H1 (cell line): ENCODE data around the gene GTF3C2. TPM values are rescaled to one million over a fixed set of nuclear protein-coding genes. Genes with fewer than 3 reads are reported as not detected.

ENCODE experiments used
- CTCF ChIA-PET: fragments of 300-600 bp; sonication (Branson Sonifier 250); formaldehyde crosslinking; loops from one replicate; lab custom pipeline; 2021; ENCODE audit not compliant: partially characterized antibody; lab: Charles Lee
- POLR2A ChIA-PET: fragments of 300-600 bp; sonication (Branson Sonifier 250); formaldehyde crosslinking; loops from one replicate; lab custom pipeline; 2021; ENCODE audit warnings: inconsistent platforms; ENCODE audit not compliant: partially characterized antibody; lab: Charles Lee
- DNase-seq, 2 experiments: peaks; one replicate each; pipeline versions ENCODE4 v3.0.0 to v3.0.0-alpha.2; 2010 to 2022; ENCODE audit warnings: low spot score in 2 of 2, low read depth in 1 of 2, mixed read lengths in 1 of 2
- FAIRE-seq: peaks from 2 replicates; lab custom pipeline; 2011; peaks lifted over from hg19 to GRCh38; lab: Jason Lieb, UNC
- H2AFZ ChIP-seq: 2 replicates; pipeline ENCODE4 v1.8.1; 2012; ENCODE audit warnings: low read length, inconsistent platforms
- H2AK5ac ChIP-seq: 2 replicates; pipeline ENCODE4 v1.6.1; 2013; ENCODE audit warnings: low read depth, low read length
- H2BK120ac ChIP-seq: replicated peaks from 2 replicates; pipeline ENCODE3; 2013; ENCODE audit warnings: low read depth, low read length, inconsistent platforms
- H2BK12ac ChIP-seq: 2 replicates; pipeline ENCODE4 v1.6.1; 2013; ENCODE audit warnings: low read depth, low read length
- H2BK15ac ChIP-seq: 2 replicates; pipeline ENCODE4 v1.6.1; 2013; ENCODE audit warnings: low read length
- H2BK20ac ChIP-seq: 2 replicates; pipeline ENCODE4 v1.6.1; 2013; ENCODE audit warnings: low read length
- H2BK5ac ChIP-seq: 2 replicates; pipeline ENCODE4 v1.6.1; 2013; ENCODE audit warnings: low read depth, low read length
- H3K14ac ChIP-seq: 2 replicates; pipeline ENCODE4 v1.6.1; 2013; ENCODE audit warnings: inconsistent platforms; ENCODE audit not compliant: insufficient read length
- H3K18ac ChIP-seq: 2 replicates; pipeline ENCODE4 v1.6.1; 2013; ENCODE audit warnings: low read length; ENCODE audit errors: extremely low read depth
- H3K23ac ChIP-seq: 2 replicates; pipeline ENCODE4 v1.6.1; 2013; ENCODE audit warnings: inconsistent platforms; ENCODE audit not compliant: insufficient read length
- H3K23me2 ChIP-seq: 2 replicates; pipeline ENCODE4 v1.6.1; 2013; ENCODE audit warnings: low read depth, low read length
- H3K27ac ChIP-seq: 2 replicates; pipeline ENCODE4 v1.6.1; 2011; ENCODE audit warnings: low read depth, low read length, inconsistent platforms
- H3K27me3 ChIP-seq, 4 experiments: replicated peaks in 1 of 4; 1 replicate in 1 of 4; 2 replicates in 3 of 4; pipeline versions ENCODE4 v1.6.1 to v1.8.1; 2011 to 2013; ENCODE audit warnings: low read length in 3 of 4, mild to moderate bottlenecking in 3 of 4, inconsistent platforms in 2 of 4, mixed read lengths in 2 of 4, moderate library complexity in 1 of 4; ENCODE audit not compliant: control insufficient read depth in 3 of 4, insufficient read depth in 3 of 4; ENCODE audit errors: extremely low read depth in 1 of 4
- H3K36me3 ChIP-seq, 4 experiments: 2 replicates each; pipeline versions ENCODE4 v1.6.1 to v1.8.1; 2011 to 2013; ENCODE audit warnings: mild to moderate bottlenecking in 4 of 4, low read length in 3 of 4, moderate library complexity in 2 of 4, control low read depth in 1 of 4, inconsistent platforms in 1 of 4; ENCODE audit not compliant: insufficient read depth in 4 of 4, control insufficient read depth in 2 of 4
- H3K4ac ChIP-seq: replicated peaks from 2 replicates; pipeline ENCODE3; 2013; ENCODE audit warnings: low read length, low read depth, mixed read lengths, inconsistent platforms; ENCODE audit not compliant: insufficient read length
- H3K4me1 ChIP-seq, 4 experiments: replicated peaks in 1 of 4; 1 replicate in 1 of 4; 2 replicates in 3 of 4; pipeline versions ENCODE4 v1.6.1 to v1.8.1; 2011 to 2013; ENCODE audit warnings: low read length in 3 of 4, inconsistent platforms in 2 of 4, mixed read lengths in 1 of 4; ENCODE audit not compliant: insufficient read depth in 4 of 4, control insufficient read depth in 3 of 4
- H3K4me2 ChIP-seq, 2 experiments: 2 replicates each; pipeline versions ENCODE4 v1.6.1 to v1.8.1; 2011 to 2013; ENCODE audit warnings: low read depth in 2 of 2, low read length in 2 of 2, control low read depth in 1 of 2, inconsistent platforms in 1 of 2, mild to moderate bottlenecking in 1 of 2; ENCODE audit not compliant: insufficient read depth in 1 of 2
- H3K4me3 ChIP-seq, 4 experiments: fragments of 200-600, 300-600 bp in 1 of 4; sonication (generic), shearing (Covaris generic), sonication (Bioruptor Twin) in 1 of 4; 2 replicates each; pipeline versions ENCODE4 v1.5.1 to v1.8.1; 2011 to 2016; ENCODE audit warnings: low read length in 4 of 4, low read depth in 3 of 4, control low read depth in 2 of 4, inconsistent platforms in 2 of 4, mild to moderate bottlenecking in 2 of 4, mixed read lengths in 1 of 4, moderate library complexity in 1 of 4; ENCODE audit not compliant: insufficient read depth in 2 of 4; ENCODE audit errors: extremely low read depth in 1 of 4
- H3K56ac ChIP-seq: replicated peaks from 2 replicates; pipeline ENCODE3; 2013; ENCODE audit warnings: low read depth, mild to moderate bottlenecking, mixed read lengths, low read length, inconsistent platforms; ENCODE audit not compliant: insufficient read length
- H3K79me1 ChIP-seq: 2 replicates; pipeline ENCODE4 v1.6.1; 2013; ENCODE audit warnings: low read depth, low read length, control low read depth
- H3K79me2 ChIP-seq, 2 experiments: 2 replicates each; pipeline versions ENCODE4 v1.6.1 to v1.8.1; 2012 to 2013; ENCODE audit warnings: low read length in 2 of 2, mild to moderate bottlenecking in 2 of 2, inconsistent platforms in 1 of 2; ENCODE audit not compliant: insufficient read depth in 2 of 2, control insufficient read depth in 1 of 2
- H3K9ac ChIP-seq, 4 experiments: replicated peaks in 1 of 4; 1 replicate in 1 of 4; 2 replicates in 3 of 4; pipeline versions ENCODE4 v1.6.1 to v1.8.1; 2011 to 2013; ENCODE audit warnings: low read depth in 3 of 4, low read length in 3 of 4, control low read depth in 2 of 4, mild to moderate bottlenecking in 2 of 4, moderate library complexity in 2 of 4, inconsistent platforms in 1 of 4; ENCODE audit errors: extremely low read depth in 1 of 4
- H3K9me3 ChIP-seq, 2 experiments: 2 replicates each; pipeline versions ENCODE4 v1.6.1 to v1.8.1; 2012 to 2013; ENCODE audit warnings: mild to moderate bottlenecking in 2 of 2, moderate library complexity in 2 of 2, control low read depth in 1 of 2, inconsistent platforms in 1 of 2, low read depth in 1 of 2, low read length in 1 of 2, mixed read lengths in 1 of 2; ENCODE audit not compliant: insufficient read depth in 2 of 2
- H4K20me1 ChIP-seq, 2 experiments: replicated peaks in 1 of 2; 2 replicates each; pipeline versions ENCODE3 to v1.8.1; 2011 to 2013; ENCODE audit warnings: inconsistent platforms in 2 of 2, low read length in 2 of 2, mild to moderate bottlenecking in 1 of 2; ENCODE audit not compliant: insufficient read depth in 2 of 2, control insufficient read depth in 1 of 2
- H4K5ac ChIP-seq: 2 replicates; pipeline ENCODE4 v1.6.1; 2013; ENCODE audit warnings: low read length, low read depth, mixed read lengths, inconsistent platforms; ENCODE audit not compliant: insufficient read length
- H4K8ac ChIP-seq: 2 replicates; pipeline ENCODE4 v1.8.0; 2013; ENCODE audit warnings: mild to moderate bottlenecking, moderate library complexity, low read length, inconsistent platforms; ENCODE audit not compliant: insufficient read depth; ENCODE audit errors: extremely low read depth
- H4K91ac ChIP-seq: replicated peaks from 2 replicates; pipeline ENCODE3; 2013; ENCODE audit warnings: low read length, mixed read lengths, inconsistent platforms; ENCODE audit not compliant: insufficient read length
- CTBP2 ChIP-seq: IDR thresholded peaks from 2 replicates; pipeline ENCODE4 v1.7.0; 2011; ENCODE audit warnings: borderline replicate concordance, mild to moderate bottlenecking, moderate library complexity, mixed read lengths, low read length; ENCODE audit not compliant: insufficient read depth, insufficient read length
- FOSL1 ChIP-seq: IDR thresholded peaks from 2 replicates; pipeline ENCODE4 v1.6.1; 2011; ENCODE audit warnings: mild to moderate bottlenecking, low read depth, low read length, moderate library complexity; ENCODE audit not compliant: insufficient read depth
- GTF2F1 ChIP-seq: IDR thresholded peaks from 2 replicates; pipeline ENCODE4 v1.6.1; 2012; ENCODE audit warnings: low read depth, low read length, improper control_type of control experiment, borderline replicate concordance
- HDAC6 ChIP-seq: IDR thresholded peaks from one replicate; pipeline ENCODE4 v1.7.1; 2012; ENCODE audit warnings: low read depth, mild to moderate bottlenecking, inconsistent platforms, low read length, moderate library complexity
- KDM4A ChIP-seq: IDR thresholded peaks from one replicate; pipeline ENCODE4 v1.7.1; 2012; ENCODE audit warnings: low read depth, mild to moderate bottlenecking, moderate library complexity, low read length, inconsistent platforms; ENCODE audit not compliant: severe bottlenecking
- NRF1 ChIP-seq: IDR thresholded peaks from 2 replicates; pipeline ENCODE4 v1.6.1; 2011; ENCODE audit warnings: mild to moderate bottlenecking, low read depth, low read length, improper control_type of control experiment
- PHF8 ChIP-seq: fragments of 200-600 bp; sonication (generic); conservative IDR thresholded peaks from 2 replicates; pipeline ENCODE4 v1.7.1; 2012; ENCODE audit warnings: low read depth, mild to moderate bottlenecking, inconsistent platforms, low read length, moderate library complexity
- POLR2A ChIP-seq, 2 experiments: IDR thresholded peaks; 1 replicate in 1 of 2; 2 replicates in 1 of 2; pipeline ENCODE4 v1.6.1; 2011; ENCODE audit warnings: low read depth in 2 of 2, low read length in 2 of 2, mild to moderate bottlenecking in 2 of 2; ENCODE audit errors: control extremely low read depth in 1 of 2
- SP1 ChIP-seq: IDR thresholded peaks from 2 replicates; pipeline ENCODE4 v1.6.1; 2011; ENCODE audit warnings: low read depth, low read length
- SP4 ChIP-seq: IDR thresholded peaks from 2 replicates; pipeline ENCODE4 v1.6.1; 2012; ENCODE audit warnings: low read length, inconsistent platforms
- SRF ChIP-seq: IDR thresholded peaks from 2 replicates; pipeline ENCODE4 v1.6.1; 2011; ENCODE audit warnings: mild to moderate bottlenecking, low read depth, low read length, moderate library complexity
- TBP ChIP-seq: IDR thresholded peaks from 2 replicates; pipeline ENCODE4 v1.6.1; 2011; ENCODE audit warnings: low read depth, low read length, improper control_type of control experiment
- WGBS, 2 experiments: shearing (Covaris generic) in 1 of 2; methylation state at CpG; one replicate each; pipeline versions ENCODE4 v1.1.6 to v1.1.7; 2013 to 2015; ENCODE audit warnings: low lambda C conversion rate in 2 of 2, mixed read lengths in 2 of 2, inconsistent platforms in 1 of 2, low coverage in 1 of 2, missing lambda C conversion rate in 1 of 2; ENCODE audit not compliant: insufficient replicate concordance in 2 of 2, insufficient coverage in 1 of 2, insufficient read length in 1 of 2; ENCODE audit errors: extremely low coverage in 1 of 2, missing lambda C conversion rate in 1 of 2; 5-methylcytosine and 5-hydroxymethylcytosine counted together
- polyA plus RNA-seq, 7 experiments: library from polyadenylated mRNA; depleted of rRNA in 3 of 7; stranded (reverse) in 5 of 7; unstranded in 2 of 7; fragments of >200 nt in 5 of 7; fragments of 200-250 nt in 2 of 7; gene quantifications; 1 replicate in 5 of 7; 2 replicates in 1 of 7; 4 replicates in 1 of 7; pipeline versions ENCODE4 v1.2.1 to v1.2.3, GENCODE V29; 2011 to 2013; ENCODE audit warnings: missing spikeins in 2 of 7, mixed read lengths in 2 of 7
- total RNA-seq: library from RNA; stranded (reverse); fragmentation: NEBNext Ultra II Directional; extraction: Animal tissue kit (Norgen Biotek cat#: 25700); gene quantifications from 2 replicates; pipeline ENCODE4 v1.2.1, GENCODE V29; 2021

GTF3C2 gene
- total and polyA plus RNA-seq, 2 of the 8 experiments (the other 6 are each of a cell fraction or from before 2014, with no cell fraction given), result 118 to 127 TPM

DNA sequence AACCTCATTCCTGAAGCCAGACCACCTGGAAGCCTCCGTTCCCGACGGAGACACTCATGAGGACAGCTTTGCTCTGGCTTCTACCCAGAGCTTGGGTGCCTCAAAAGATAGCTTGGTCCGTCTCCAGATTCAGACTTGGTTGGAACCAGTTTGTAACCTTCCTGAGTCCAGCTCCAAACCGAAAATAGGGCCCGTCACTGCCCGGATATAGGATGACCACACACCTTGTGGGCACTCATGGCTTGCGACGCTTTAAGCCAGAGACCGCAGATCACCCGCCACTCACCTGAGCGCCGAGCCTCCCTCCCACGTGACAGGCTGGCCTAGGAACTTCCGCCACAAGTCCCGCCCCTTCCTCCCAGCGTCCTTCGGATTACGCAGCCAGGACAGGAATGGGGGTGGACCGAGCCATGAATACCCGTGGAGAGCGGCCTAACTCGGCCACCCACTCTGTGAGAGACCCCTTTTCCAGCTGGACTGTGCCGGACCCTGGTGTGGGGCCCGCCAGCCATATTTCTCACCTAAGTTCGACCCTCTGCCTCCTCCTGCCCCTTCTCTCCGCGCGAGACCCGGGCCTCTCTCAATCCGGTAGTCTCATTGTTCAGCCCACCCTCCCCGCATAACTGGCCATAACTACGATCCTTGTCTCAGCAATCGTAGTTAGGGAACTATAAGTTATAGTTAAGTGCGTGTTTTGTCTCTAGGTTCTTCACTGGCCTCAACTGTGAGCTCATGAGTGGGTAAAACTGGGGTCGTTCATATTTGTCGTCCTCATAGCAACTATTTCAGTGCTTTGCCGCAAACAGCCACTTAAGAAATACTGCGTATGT, 33.6 kb downstream of the GTF3C2 start, which contains the start of gene MPV17:
Gene MPV17 (minus strand): TSS at position 332 of the 830 bp plus-strand sequence. CDS start 580 bp downstream, outside the sequence.
- Histone ChIP-seq H2BK12ac (no peak within 1 kb of the TSS), H3K9me3 (no peaks in the 10 kb centered on the region), H2BK5ac (peak within 1 kb of the TSS; percentile 92), H2BK15ac (no peak within 1 kb of the TSS), H4K8ac (peak within 1 kb of the TSS; percentile 95; the same call in 1 of the 2 replicates), H3K18ac (peak within 1 kb of the TSS; percentile 79), H4K5ac (peak within 1 kb of the TSS; percentile 72), H3K36me3 (peaks cover 13 to 20% (median 17%) of the 10 kb centered on the region in 4 experiments), H3K79me2 (no peaks in the 10 kb centered on the region; a peak in 1 of 4 replicates), H3K4ac (peak within 1 kb of the TSS; percentile 30), H4K91ac (peak within 1 kb of the TSS; percentile 58), H2BK20ac (no peak within 1 kb of the TSS), H3K4me3 (peak within 1 kb of the TSS; percentile 85 to 99 (median 88)), H3K27ac (peak within 1 kb of the TSS; percentile 94), H2BK120ac (no peak within 1 kb of the TSS), H3K56ac (peak within 1 kb of the TSS; percentile 74), H3K23ac (no peak within 1 kb of the TSS), H3K79me1 (no peaks in the 10 kb centered on the region), H2AFZ (0 out of 2 replicates have a peak within 1 kb of the TSS, but pooled peaks have one; percentile 54), H4K20me1 (no peaks in the 10 kb centered on the region), H3K27me3 (no peaks in the 10 kb centered on the region), H3K9ac (peak within 1 kb of the TSS; percentile 80 to 97 (median 93)), H3K23me2 (peaks cover 7% of the 10 kb centered on the region), H3K4me2 (peak within 1 kb of the TSS; percentile 96 to 97), H2AK5ac (no peak within 1 kb of the TSS), H3K4me1 (peaks cover 0 to 10% (median 0%) of the 10 kb centered on the region in 4 experiments; a peak in 4 of 7 replicates), H3K14ac (no peak within 1 kb of the TSS)
- WGBS, 2 experiments, result 2% methylated on average over 39 of the region's 39 CpGs; no CpG with 5 or more reads in 1 of the 2 experiments
- CTCF ChIA-PET, result interaction anchor here (0.6 to 10.3 kb wide), 13 partner anchors 12 to 103 kb away, joined by 3 to 128 read pairs (median 3); partner anchors contain the start of genes EIF2B4, SNX17 and UCN
- peak; percentile 80 to 88 for DNase-seq
- POLR2A ChIA-PET, result interaction anchor here (0.5 to 9.4 kb wide), 31 partner anchors 8 to 360 kb away, joined by 3 to 105 read pairs (median 5); partner anchors contain the start of genes GTF3C2, TRIM54, UCN and ZNF513
- FAIRE-seq, result no peak
- TF ChIP-seq TBP (peak; percentile 78), FOSL1 (no peak), SP4 (no peak; the same call in 1 of the 2 replicates), CTBP2 (no peak), SP1 (no peak; the same call in 1 of the 2 replicates), SRF (no peak), GTF2F1 (peak; percentile 73; the same call in 1 of the 2 replicates), HDAC6 (no peak), NRF1 (no peak), POLR2A (IDR thresholded peaks at IDR 0.05; ENCODE audit: control extremely low read depth in 1 of 2, low read depth in 2 of 2, low read length in 2 of 2) (peak; percentile 91 to 98), KDM4A (peak; percentile 53), PHF8 (peak; percentile 90)
